Retinal pigment epithelial cell (primary cell): ENCODE data around the gene SIL1.
"Not testable (repeated sequence)": the region's sequence is repeated elsewhere in the genome, so short reads cannot be mapped to it uniquely, and the experiment has no call there.

Experiments
- DNase-seq: peaks from one replicate; pipeline ENCODE4 v3.0.0-alpha.2; 2010; ENCODE audit warnings: low read depth
- H3K4me3 ChIP-seq: 2 replicates; pipeline ENCODE4 v1.5.1; 2011; ENCODE audit warnings: mild to moderate bottlenecking, low read length, control low read depth, moderate library complexity
- CTCF ChIP-seq: conservative IDR thresholded peaks from 2 replicates; pipeline ENCODE4 v1.5.1; 2011; ENCODE audit warnings: low read depth, low read length, control low read depth, inconsistent platforms

The SIL1 gene

GRCh38 chr5:139171779-139172404 lies 26.3 kb downstream of the SIL1 start:
- no peak for DNase-seq
- no peak for TF ChIP-seq CTCF
- no peak overlapping the region for H3K4me3 ChIP-seq

- no peak overlapping the region for H3K4me3 ChIP-seq
- no peak for DNase-seq
- no peak for TF ChIP-seq CTCF
Measured at GRCh38 chr5:139167952-139168720, 30.0 kb downstream of the SIL1 start.

DNA sequence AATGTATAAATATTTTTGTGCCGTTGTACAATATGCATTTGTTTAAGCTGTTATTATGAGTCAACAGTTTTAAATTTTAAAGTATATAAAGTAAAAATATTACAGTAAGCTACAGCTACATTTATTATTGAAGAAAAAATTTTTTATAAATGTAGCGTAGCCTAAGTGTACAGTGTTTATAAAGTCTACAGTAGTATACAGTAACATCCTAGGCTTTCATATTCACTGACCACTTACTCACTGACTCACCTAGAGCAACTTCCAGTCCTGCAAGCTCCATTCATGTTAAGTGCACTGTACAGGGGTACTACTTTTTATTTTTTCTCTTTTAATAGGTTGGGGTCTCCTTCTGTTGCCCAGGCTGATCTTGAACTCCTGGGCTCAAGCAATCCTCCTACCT lies 30.6 kb downstream of the SIL1 start:
- no peak for TF ChIP-seq CTCF
- no peak for DNase-seq
- no peak overlapping the region for H3K4me3 ChIP-seq

DNA sequence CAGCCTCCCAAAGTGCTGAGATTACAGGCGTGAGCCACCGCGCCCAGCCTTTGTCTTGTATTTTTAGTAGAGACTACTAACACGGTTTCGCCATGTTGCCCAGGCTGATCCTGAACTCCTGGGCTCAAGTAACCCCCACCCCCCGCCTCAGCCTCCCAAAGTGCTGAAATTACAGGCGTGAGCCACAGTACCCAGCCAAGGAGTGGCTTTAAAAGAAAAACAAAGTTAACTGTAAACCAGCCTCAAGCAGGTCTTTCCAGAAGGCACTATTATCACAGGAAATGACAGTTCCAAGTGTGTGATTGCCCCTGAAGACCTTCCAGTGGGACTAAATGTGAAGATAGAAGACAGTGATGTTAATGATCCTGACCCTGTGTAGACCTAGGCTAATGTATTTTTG lies 31.1 kb downstream of the SIL1 start:
- no peak for TF ChIP-seq CTCF
- H3K4me3 ChIP-seq = no peak overlapping the region
- no peak for DNase-seq

DNA sequence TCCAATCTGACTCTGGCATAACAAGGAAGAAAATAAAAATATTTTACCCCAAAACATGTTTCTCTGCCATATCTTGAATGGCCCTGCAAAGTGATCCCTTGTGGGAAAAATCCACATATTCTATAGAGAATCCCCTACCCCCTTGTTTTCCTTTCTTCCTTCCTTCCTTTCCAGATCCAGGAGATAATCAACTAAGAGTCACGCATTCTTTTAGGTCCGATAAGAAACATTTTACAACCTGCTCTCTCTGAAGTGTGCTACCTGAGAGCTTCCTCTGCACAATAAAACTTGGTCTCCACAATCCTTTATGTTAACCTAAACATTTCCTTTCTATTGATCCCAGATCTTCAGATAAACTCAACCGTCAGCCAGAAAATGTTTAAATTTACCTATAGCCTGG lies 33.3 kb downstream of the SIL1 start:
- not testable (repeated sequence) for H3K4me3 ChIP-seq

GRCh38 chr5:139164020-139164419 lies 34.1 kb downstream of the SIL1 start:
- no peak for DNase-seq
- TF ChIP-seq CTCF = no peak

More for the DNA sequence above, 33.3 kb downstream of the SIL1 start:
- DNase-seq = not testable (repeated sequence)

GRCh38 chr5:139162448-139162847 lies 35.7 kb downstream of the SIL1 start:
- TF ChIP-seq CTCF = no peak
- DNase-seq = no peak
- H3K4me3 ChIP-seq = no peak overlapping the region

More at GRCh38 chr5:139164020-139164419, 34.1 kb downstream of the SIL1 start:
- no peak overlapping the region for H3K4me3 ChIP-seq
